Activated CD8-positive, alpha-beta T cell treated with anti-CD3 and anti-CD28 coated beads, Interleukin-2, amount 10 ng/mL, durations not matched to agents 7 days and 5 days (primary cell): ENCODE measurements around the gene FGF14. TPM values are rescaled to one million over a fixed set of nuclear protein-coding genes. Genes with fewer than 3 reads are reported as not detected.

Source experiments
- ATAC-seq: fragments of 150-1000 bp; cut with Tn5 transposase; one replicate; pipeline ENCODE4 v1.10.0; 2021; ENCODE audit warnings: moderate library complexity
- CTCF ChIA-PET: fragments of 350-600 bp; sonication (Branson Sonifier 250); formaldehyde crosslinking; loops from one replicate; lab custom pipeline; 2021; ENCODE audit warnings: antibody characterized with exemption; lab: Charles Lee
- POLR2A ChIA-PET: fragments of 350-600 bp; sonication (Branson Sonifier 250); formaldehyde crosslinking; loops from one replicate; lab custom pipeline; 2021; ENCODE audit warnings: antibody characterized with exemption; lab: Charles Lee
- DNase-seq: peaks from one replicate; pipeline ENCODE4 v3.0.0-alpha.2; 2020
- H3K27ac Mint-ChIP-seq: one replicate; pipeline ENCODE4 v1.8.0; 2021; ENCODE audit warnings: mild to moderate bottlenecking, mixed read lengths
- H3K27me3 Mint-ChIP-seq: one replicate; pipeline ENCODE4 v1.8.0; 2021; ENCODE audit warnings: low read depth, mixed read lengths
- H3K36me3 Mint-ChIP-seq: one replicate; pipeline ENCODE4 v1.8.0; 2021; ENCODE audit warnings: low read depth, mixed read lengths
- H3K4me1 Mint-ChIP-seq: one replicate; pipeline ENCODE4 v1.8.0; 2021; ENCODE audit warnings: low read depth, mixed read lengths
- H3K4me3 Mint-ChIP-seq: one replicate; pipeline ENCODE4 v1.8.0; 2021; ENCODE audit warnings: mild to moderate bottlenecking, mixed read lengths
- H3K9me3 Mint-ChIP-seq: one replicate; pipeline ENCODE4 v1.8.0; 2022; ENCODE audit warnings: mixed read lengths; ENCODE audit not compliant: insufficient read depth
- total RNA-seq, 2 experiments: library from RNA; stranded (reverse); gene quantifications; one replicate each; pipeline ENCODE4 v1.2.3, GENCODE V29; 2021

FGF14 gene
- total RNA-seq, 2 experiments from 2014 or later = not detected

DNA sequence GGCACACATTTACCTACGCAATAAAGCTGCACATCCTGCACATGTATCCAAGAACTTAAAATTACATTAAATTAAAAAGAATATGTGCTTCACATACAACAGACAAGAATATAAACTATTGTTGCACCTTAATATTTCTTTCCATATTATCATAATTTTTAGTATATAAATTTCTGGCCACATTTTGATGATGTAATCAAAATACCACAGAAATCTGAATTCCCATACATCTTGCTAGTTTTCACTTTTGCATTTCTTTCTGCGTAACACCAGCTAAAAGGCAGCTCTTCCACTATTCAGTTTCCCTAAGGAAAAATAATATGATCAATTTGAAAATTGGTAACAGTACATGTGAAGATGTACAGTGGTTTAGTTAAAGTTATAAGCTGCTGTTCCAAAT, 42.6 kb downstream of the FGF14 start:
- DNase-seq = no peak
- ATAC-seq = no peak
- H3K36me3 Mint-ChIP-seq = no peaks in the 10 kb centered on the region
- CTCF ChIA-PET = no interaction called here
- H3K4me3 Mint-ChIP-seq = no peak overlapping the region
- no peaks in the 10 kb centered on the region for H3K4me1 Mint-ChIP-seq
- H3K27ac Mint-ChIP-seq = no peak overlapping the region
- no peaks in the 10 kb centered on the region for H3K9me3 Mint-ChIP-seq
- POLR2A ChIA-PET = no interaction called here
- peaks cover 6% of the 10 kb centered on the region for H3K27me3 Mint-ChIP-seq

DNA sequence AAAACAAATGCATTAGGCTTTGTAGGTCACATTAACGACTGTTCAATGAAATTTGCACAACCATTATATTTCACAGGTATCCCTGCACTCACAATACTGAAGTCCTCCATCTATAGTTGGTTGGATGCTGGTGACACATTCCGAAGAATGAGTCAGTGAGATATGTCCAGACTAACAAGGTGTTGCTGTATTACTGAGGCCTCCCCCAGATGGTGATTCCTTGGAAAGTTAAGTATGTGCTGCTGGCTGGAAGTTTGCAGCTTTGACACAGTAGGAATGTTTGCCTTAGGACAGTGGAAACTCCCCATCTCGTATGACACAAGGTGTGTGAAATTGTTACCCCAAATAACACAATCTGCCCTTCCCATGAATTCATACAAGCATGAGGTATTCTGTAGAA, 46.6 kb downstream of the FGF14 start:
- DNase-seq = no peak
- H3K4me3 Mint-ChIP-seq = no peak overlapping the region
- ATAC-seq = no peak
- H3K27me3 Mint-ChIP-seq = peaks cover 6% of the 10 kb centered on the region
- ChIA-PET POLR2A (no interaction called here), CTCF (no interaction called here)
- H3K36me3 Mint-ChIP-seq = no peaks in the 10 kb centered on the region
- no peaks in the 10 kb centered on the region for H3K4me1 Mint-ChIP-seq
- no peaks in the 10 kb centered on the region for H3K9me3 Mint-ChIP-seq
- H3K27ac Mint-ChIP-seq = no peak overlapping the region

DNA sequence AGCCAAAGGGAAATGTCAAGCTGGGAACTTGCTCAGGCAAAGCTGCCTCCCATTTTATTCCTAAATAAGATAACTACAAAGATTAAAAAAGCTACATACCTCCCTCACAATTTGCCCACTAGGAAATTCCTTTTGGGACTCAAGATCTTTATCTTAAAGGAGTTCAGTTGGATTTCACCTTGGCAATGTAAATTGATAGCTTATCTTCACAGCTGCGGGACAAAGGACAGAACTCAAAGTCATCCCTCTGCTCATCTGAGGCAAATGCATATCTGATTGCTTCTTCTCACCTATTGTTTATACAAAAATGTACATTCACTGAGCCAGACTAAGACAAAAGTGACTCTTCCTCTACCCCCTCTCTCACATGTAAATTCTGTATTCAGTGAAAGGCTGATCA, 47.8 kb downstream of the FGF14 start:
- ATAC-seq (no peak), DNase-seq (no peak)
- H3K4me1 Mint-ChIP-seq = no peaks in the 10 kb centered on the region
- peaks cover 5% of the 10 kb centered on the region for H3K27me3 Mint-ChIP-seq
- no peaks in the 10 kb centered on the region for H3K9me3 Mint-ChIP-seq
- POLR2A ChIA-PET = no interaction called here
- H3K4me3 Mint-ChIP-seq = no peak overlapping the region
- CTCF ChIA-PET = no interaction called here
- H3K36me3 Mint-ChIP-seq = no peaks in the 10 kb centered on the region
- H3K27ac Mint-ChIP-seq = no peak overlapping the region

DNA sequence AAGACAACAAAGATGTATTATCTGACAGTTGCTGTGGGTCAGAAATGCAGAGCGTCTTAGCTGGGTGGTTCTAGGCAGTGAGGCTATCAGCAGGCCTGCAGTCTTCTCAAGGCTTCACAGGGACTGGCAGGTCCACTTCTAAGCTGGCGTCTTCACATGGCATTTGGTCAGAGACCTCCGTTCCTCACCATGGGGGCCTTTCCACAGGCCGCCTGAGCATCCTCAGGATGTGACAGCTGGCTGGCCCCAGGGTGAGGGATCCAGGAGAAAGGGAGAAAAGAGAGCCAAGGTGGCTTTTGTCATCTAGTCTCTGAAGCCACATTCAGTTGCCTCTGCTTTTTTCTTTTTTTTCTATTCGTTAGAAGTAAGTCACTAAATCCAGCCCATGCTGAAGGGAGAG, 50.3 kb downstream of the FGF14 start:
- Mint-ChIP-seq H3K36me3 (no peaks in the 10 kb centered on the region), H3K9me3 (no peaks in the 10 kb centered on the region), H3K4me3 (no peak overlapping the region), H3K27me3 (no peaks in the 10 kb centered on the region), H3K4me1 (no peaks in the 10 kb centered on the region), H3K27ac (no peak overlapping the region)
- CTCF ChIA-PET = no interaction called here
- POLR2A ChIA-PET = no interaction called here
- ATAC-seq (no peak), DNase-seq (no peak)

DNA sequence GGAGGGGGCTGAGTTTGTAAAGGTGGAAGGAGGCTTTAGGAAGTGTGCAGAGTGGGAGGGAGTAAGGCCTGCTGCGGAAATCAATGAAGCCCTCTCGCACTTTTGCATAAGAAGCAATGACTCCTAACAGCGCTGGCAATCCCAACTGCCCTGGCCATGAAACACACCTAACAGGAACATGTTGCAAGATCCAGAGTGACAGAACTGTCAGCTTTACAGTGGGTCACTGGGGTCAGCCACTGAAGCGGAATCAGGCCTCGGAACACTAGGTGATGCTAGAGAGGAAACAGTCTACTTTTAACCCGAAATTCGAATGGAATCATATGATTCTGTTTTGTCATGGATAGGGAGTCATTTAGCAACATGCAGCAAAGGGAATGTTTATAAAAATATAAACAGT, 54.4 kb downstream of the FGF14 start:
- Mint-ChIP-seq H3K36me3 (no peaks in the 10 kb centered on the region), H3K9me3 (no peaks in the 10 kb centered on the region), H3K27ac (no peak overlapping the region), H3K4me3 (no peak overlapping the region), H3K4me1 (no peaks in the 10 kb centered on the region), H3K27me3 (no peaks in the 10 kb centered on the region)
- DNase-seq = no peak
- ChIA-PET CTCF (no interaction called here), POLR2A (no interaction called here)
- ATAC-seq = no peak

DNA sequence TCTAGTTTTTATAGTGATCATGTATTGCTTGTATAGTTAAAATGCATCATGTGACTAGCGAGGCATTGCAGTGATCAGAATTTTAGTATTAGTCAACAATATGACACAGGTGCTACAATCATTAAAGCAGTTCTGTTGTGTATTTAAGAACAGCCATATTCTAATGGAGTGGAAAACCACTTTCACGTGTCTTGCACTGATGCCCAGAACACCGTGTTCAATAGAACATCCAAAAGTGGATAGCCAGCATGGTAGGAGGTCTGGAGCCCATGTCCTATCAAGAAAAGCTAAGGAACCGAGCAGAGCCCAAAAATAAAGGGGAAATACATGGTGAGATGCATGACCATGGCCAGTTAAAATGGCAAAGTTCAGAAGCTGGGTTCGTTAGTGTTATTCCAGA, 55.1 kb downstream of the FGF14 start:
- no peak for ATAC-seq
- Mint-ChIP-seq H3K4me3 (no peak overlapping the region), H3K27me3 (no peaks in the 10 kb centered on the region), H3K4me1 (no peaks in the 10 kb centered on the region), H3K9me3 (no peaks in the 10 kb centered on the region), H3K27ac (no peak overlapping the region), H3K36me3 (no peaks in the 10 kb centered on the region)
- POLR2A ChIA-PET = no interaction called here
- CTCF ChIA-PET = no interaction called here
- no peak for DNase-seq

DNA sequence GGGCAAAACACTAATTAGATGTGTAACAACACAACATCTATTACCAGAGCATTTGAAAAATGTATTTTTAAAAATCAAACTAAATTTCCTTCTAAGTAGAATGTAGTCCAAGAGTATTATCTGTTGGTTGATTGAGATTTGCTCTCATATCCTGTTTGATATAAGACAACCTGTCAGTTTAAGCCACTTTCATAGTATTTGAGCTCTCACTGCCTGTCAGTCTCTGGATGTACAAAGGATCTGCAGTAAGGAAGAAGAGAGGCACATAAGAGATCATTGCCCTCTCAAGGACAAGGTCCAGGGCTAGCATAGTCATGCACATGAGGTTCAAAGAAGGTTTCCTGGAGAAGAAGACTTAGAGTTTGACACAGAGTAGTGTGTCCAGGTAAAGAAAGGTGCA, 57.4 kb downstream of the FGF14 start:
- no peak overlapping the region for H3K4me3 Mint-ChIP-seq
- no peaks in the 10 kb centered on the region for H3K4me1 Mint-ChIP-seq
- H3K27ac Mint-ChIP-seq = no peak overlapping the region
- ChIA-PET CTCF (no interaction called here), POLR2A (no interaction called here)
- ATAC-seq (no peak), DNase-seq (no peak)
- H3K36me3 Mint-ChIP-seq = no peaks in the 10 kb centered on the region
- H3K9me3 Mint-ChIP-seq = no peaks in the 10 kb centered on the region
- H3K27me3 Mint-ChIP-seq = no peaks in the 10 kb centered on the region

DNA sequence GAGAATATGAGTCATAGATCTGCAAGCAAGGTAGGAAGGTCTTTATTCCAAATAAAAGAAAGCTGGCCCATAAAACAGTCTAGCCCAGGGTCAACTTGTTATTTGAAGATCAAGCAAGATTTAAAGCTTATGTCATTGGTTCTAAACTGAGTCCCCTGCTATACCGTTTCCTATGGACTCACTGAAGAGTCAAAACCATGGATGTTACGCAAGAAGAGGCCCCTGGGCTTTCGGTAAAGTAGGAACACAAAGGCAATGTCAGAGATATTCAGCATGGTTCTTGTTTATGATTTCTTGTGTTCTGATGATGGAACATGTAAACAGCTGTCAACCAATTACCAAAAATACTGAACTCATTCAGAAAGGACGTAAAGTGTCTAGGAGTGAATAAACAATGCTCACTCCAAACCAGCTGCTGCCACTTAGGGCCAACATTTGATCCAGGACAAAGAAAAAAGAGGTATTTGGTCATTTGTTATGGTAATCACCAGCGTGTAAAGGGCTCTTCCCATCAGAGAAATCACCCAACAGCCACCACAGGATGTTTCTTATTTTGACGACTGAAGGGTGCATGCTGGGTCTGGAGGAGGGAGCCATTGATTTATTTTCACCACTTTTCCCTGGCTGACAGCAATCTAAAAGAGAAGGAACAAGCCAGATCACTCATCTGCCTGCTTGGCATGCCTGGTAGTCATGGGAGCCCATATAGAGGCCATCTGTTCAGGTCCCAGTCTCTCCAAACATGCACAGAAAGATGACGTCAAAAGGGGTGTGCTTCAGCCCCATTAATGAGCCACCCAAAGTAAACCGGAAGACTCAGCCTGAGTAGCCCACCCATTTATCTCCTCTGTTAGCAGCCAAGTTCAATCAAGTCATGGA, 68.3 kb downstream of the FGF14 start:
- Mint-ChIP-seq H3K27ac (no peak overlapping the region), H3K27me3 (no peaks in the 10 kb centered on the region), H3K4me1 (no peaks in the 10 kb centered on the region), H3K36me3 (no peaks in the 10 kb centered on the region), H3K4me3 (no peak overlapping the region), H3K9me3 (no peaks in the 10 kb centered on the region)
- DNase-seq (no peak), ATAC-seq (no peak)
- ChIA-PET POLR2A (no interaction called here), CTCF (no interaction called here)

DNA sequence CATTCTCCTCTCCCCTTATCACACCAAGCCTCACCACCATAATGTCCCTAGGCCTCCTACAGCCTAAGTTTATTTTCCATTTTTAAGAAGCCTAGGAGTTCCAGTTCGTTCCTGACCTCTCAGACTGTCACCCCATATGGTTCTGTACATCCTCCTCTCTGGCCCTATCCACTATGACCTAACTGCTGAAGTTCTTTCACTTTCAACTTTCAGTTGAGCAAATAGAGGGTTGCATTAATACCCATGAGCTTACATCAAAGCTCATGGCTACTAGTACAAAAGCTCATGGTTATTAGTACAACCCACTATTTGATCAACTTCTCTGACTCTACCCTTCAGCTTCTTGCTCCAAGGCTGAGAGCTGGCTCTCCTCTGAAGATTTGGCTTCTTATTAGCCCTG, 72.9 kb downstream of the FGF14 start:
- H3K9me3 Mint-ChIP-seq = no peaks in the 10 kb centered on the region
- ATAC-seq (no peak), DNase-seq (no peak)
- ChIA-PET CTCF (no interaction called here), POLR2A (no interaction called here)
- H3K27ac Mint-ChIP-seq = no peak overlapping the region
- no peaks in the 10 kb centered on the region for H3K36me3 Mint-ChIP-seq
- no peaks in the 10 kb centered on the region for H3K27me3 Mint-ChIP-seq
- no peak overlapping the region for H3K4me3 Mint-ChIP-seq
- peaks cover 4% of the 10 kb centered on the region for H3K4me1 Mint-ChIP-seq

DNA sequence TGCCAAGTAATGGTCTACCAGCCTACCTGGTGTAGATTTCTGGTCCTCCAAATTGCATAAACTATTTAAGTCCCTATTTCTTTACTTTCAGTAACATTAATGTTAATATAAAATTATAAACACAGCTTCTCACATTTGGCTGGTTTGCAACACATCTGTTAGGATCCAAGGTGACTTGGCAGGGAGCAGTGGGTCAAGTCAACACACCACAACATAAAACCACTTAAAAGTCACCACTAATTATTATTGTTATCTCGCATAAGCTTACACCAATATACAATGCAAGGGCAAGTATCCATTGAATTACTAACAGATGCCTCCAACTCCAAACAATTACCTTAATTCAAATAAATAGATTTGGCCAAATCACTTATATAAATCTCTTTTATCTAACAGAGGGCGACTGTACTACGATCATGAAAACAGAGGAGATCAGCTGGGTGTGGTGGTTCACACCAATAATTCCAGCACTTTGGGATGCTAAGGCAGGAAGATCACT, 74.7 kb downstream of the FGF14 start:
- no peak overlapping the region for H3K4me3 Mint-ChIP-seq
- H3K4me1 Mint-ChIP-seq = peaks cover 4% of the 10 kb centered on the region
- ATAC-seq = no peak
- no peak for DNase-seq
- no peaks in the 10 kb centered on the region for H3K36me3 Mint-ChIP-seq
- H3K27me3 Mint-ChIP-seq = no peaks in the 10 kb centered on the region
- H3K9me3 Mint-ChIP-seq = no peaks in the 10 kb centered on the region
- no peak overlapping the region for H3K27ac Mint-ChIP-seq
- ChIA-PET CTCF (no interaction called here), POLR2A (no interaction called here)

DNA sequence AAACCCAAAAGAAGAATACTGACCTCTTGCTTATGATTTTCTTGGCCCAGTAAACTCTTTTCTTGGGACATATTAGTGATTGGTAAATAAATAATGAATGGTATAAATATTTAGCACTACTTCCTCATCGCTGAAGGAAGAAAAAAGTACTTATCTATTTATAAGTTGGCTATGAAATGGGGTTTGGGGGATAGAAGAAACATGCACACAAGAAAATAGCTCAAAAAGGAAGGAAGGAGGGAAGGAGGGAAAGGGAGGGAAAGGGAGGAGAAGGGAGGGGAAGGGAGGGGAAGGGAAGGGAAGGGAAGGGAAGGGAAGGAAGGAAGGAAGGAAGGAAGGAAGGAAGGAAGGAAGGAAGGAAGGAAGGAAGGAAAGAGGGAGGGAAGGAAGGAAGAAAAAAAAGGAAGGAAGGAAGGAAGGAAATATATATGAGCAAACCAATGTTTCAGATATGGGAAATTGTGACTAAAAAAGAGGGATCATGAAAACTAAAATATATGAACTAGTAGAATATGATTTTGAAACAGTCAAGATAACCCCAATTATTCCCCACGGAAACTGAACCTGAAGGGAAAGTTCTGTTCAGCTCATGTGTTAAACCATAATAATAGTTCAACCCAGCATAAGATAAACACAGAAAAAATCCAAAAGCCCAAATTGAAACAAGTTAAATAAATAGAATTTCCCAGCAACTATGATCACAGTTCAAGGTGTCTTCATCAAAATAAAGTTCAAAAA, 75.3 kb downstream of the FGF14 start:
- ChIA-PET POLR2A (interaction anchor here (0.6 kb wide), 1 partner anchor 157 kb away, joined by 3 read pairs; no protein-coding TSS in a partner anchor), CTCF (no interaction called here)
- Mint-ChIP-seq H3K36me3 (no peaks in the 10 kb centered on the region), H3K27me3 (no peaks in the 10 kb centered on the region), H3K4me3 (no peak overlapping the region), H3K9me3 (no peaks in the 10 kb centered on the region), H3K4me1 (peaks cover 4% of the 10 kb centered on the region), H3K27ac (no peak overlapping the region)
- ATAC-seq = no peak
- no peak for DNase-seq

DNA sequence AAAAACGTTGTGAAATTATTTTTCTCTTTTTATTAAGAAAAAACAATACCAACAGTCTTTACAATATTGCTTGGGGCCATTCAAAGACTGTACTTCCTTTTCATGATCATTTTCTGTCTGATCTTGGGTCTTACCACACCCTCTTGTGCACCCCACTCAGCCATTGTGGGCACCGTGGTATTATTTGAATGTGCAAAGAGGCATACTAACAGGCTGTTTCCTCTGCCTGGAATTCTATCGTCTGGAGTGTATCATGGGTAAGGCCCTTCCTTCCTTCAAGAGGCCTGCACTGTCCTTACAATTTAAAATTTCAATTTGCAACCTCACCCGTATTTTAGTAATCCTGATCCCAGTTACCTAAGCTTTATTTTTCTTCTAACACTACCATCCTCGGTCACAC, 76.5 kb downstream of the FGF14 start:
- POLR2A ChIA-PET = no interaction called here
- CTCF ChIA-PET = no interaction called here
- Mint-ChIP-seq H3K9me3 (no peaks in the 10 kb centered on the region), H3K27me3 (no peaks in the 10 kb centered on the region), H3K4me1 (peaks cover 4% of the 10 kb centered on the region), H3K27ac (no peak overlapping the region), H3K4me3 (no peak overlapping the region), H3K36me3 (no peaks in the 10 kb centered on the region)
- no peak for ATAC-seq
- no peak for DNase-seq
